ENCODE measurements around the gene AGAP1.

AGAP1 gene

DNA sequence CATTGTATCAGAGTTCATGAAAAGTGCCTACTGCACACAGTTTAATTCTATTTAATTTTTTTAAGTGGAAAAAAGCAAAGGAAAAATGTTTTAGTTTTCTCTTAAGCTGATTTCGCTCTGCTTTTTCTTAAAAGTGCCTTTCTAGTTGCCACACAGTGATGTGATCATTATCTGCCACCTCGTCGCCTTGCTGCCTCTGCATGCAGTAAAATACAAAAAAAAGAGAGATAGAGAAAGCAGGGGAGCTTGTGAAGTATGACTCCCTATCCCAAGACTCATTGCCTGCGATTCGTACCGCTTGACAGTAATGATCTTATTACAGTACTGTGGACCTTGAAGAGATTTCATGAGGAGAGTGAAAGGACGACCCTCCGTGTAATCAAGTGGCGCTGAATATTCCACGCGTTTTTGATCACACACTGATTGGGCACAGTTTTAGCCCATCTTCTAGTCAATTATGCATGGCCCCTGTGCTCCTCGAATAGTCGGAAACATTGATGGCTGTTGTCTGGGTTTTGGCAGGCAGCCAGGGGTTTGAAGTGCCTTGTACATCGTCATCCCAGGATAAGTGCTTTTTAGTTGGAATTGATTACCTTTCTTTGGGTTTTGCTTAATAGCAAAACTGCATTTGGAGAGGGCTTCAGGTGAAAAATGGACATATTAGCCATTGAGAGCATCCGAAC, 486.1 kb downstream of the AGAP1 start:
- Histone ChIP-seq H3K27me3 (ENCODE audit: insufficient read depth, poor library complexity, severe bottlenecking) (no peaks in the 10 kb centered on the region), H3K27ac (ENCODE audit: poor library complexity, severe bottlenecking) (no peak overlapping the region), H3K4me1 (ENCODE audit: insufficient read depth, poor library complexity, severe bottlenecking) (no peaks in the 10 kb centered on the region), H3K9me3 (ENCODE audit: severe bottlenecking) (no peaks in the 10 kb centered on the region), H3K36me3 (ENCODE audit: low read depth) (no peaks in the 10 kb centered on the region), H3K4me3 (ENCODE audit: severe bottlenecking) (no peak overlapping the region)
- no peak for DNase-seq (ENCODE audit: low spot score)
- TF ChIP-seq, protein P1, sequence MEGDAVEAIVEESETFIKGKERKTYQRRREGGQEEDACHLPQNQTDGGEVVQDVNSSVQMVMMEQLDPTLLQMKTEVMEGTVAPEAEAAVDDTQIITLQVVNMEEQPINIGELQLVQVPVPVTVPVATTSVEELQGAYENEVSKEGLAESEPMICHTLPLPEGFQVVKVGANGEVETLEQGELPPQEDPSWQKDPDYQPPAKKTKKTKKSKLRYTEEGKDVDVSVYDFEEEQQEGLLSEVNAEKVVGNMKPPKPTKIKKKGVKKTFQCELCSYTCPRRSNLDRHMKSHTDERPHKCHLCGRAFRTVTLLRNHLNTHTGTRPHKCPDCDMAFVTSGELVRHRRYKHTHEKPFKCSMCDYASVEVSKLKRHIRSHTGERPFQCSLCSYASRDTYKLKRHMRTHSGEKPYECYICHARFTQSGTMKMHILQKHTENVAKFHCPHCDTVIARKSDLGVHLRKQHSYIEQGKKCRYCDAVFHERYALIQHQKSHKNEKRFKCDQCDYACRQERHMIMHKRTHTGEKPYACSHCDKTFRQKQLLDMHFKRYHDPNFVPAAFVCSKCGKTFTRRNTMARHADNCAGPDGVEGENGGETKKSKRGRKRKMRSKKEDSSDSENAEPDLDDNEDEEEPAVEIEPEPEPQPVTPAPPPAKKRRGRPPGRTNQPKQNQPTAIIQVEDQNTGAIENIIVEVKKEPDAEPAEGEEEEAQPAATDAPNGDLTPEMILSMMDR (IDR thresholded peaks at IDR 0.05; ENCODE audit: poor library complexity, severe bottlenecking), result no peak
- no peak for ATAC-seq (ENCODE audit: low read depth)

DNA sequence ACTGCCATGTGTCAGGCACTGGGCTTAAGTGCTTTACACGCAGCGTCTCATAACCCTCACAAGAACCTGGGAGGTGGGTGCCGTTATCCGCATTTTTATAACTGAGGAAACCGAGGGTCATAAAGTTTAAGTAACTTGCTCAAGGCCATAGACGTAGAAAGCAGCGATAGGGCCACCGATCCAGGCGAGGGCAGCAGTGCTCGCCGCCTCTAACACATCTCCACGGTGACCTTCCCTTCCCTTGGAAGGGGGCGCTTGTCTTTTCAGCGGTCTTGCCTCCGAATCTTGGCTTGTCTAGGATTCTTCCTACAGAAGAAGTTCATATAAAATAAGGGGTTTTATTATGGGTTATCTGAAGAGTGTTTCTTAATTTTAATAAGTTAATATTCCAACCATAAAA, 487.8 kb downstream of the AGAP1 start:
- TF ChIP-seq, protein P1 (IDR thresholded peaks at IDR 0.05; ENCODE audit: poor library complexity, severe bottlenecking), result no peak
- Histone ChIP-seq H3K4me3 (ENCODE audit: severe bottlenecking) (no peak overlapping the region), H3K4me1 (ENCODE audit: insufficient read depth, poor library complexity, severe bottlenecking) (no peaks in the 10 kb centered on the region), H3K36me3 (ENCODE audit: low read depth) (no peaks in the 10 kb centered on the region), H3K9me3 (ENCODE audit: severe bottlenecking) (no peaks in the 10 kb centered on the region), H3K27ac (ENCODE audit: poor library complexity, severe bottlenecking) (no peak overlapping the region), H3K27me3 (ENCODE audit: insufficient read depth, poor library complexity, severe bottlenecking) (no peaks in the 10 kb centered on the region)
- DNase-seq (ENCODE audit: low spot score) (no peak), ATAC-seq (ENCODE audit: low read depth) (no peak)

DNA sequence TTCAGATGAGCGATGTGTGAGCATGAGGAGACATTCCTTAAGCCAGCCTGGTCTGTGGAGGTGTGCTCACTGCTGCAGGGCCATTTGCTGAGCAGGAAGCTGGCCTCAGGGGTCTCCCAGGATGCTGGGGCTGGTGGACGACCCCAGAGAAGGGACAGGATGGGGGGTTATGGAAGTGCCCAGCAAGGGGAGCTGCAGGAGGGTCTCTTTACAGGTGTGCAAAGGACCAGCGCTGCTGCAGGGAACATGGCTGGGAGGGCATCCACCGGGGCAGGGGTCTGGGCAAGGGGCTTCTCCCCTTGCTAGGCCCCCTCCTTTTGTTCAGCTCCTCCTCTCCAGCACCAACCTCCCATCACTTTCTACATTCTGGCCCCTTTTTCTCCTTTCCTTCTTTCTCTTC, 489.2 kb downstream of the AGAP1 start:
- H3K4me3 ChIP-seq (ENCODE audit: severe bottlenecking), result no peak overlapping the region
- no peaks in the 10 kb centered on the region for H3K4me1 ChIP-seq (ENCODE audit: insufficient read depth, poor library complexity, severe bottlenecking)
- no peaks in the 10 kb centered on the region for H3K27me3 ChIP-seq (ENCODE audit: insufficient read depth, poor library complexity, severe bottlenecking)
- no peak overlapping the region for H3K27ac ChIP-seq (ENCODE audit: poor library complexity, severe bottlenecking)
- no peak for DNase-seq (ENCODE audit: low spot score)
- no peaks in the 10 kb centered on the region for H3K9me3 ChIP-seq (ENCODE audit: severe bottlenecking)
- no peaks in the 10 kb centered on the region for H3K36me3 ChIP-seq (ENCODE audit: low read depth)
- no peak for ATAC-seq (ENCODE audit: low read depth)
- TF ChIP-seq, protein P1 (IDR thresholded peaks at IDR 0.05; ENCODE audit: poor library complexity, severe bottlenecking), result no peak

DNA sequence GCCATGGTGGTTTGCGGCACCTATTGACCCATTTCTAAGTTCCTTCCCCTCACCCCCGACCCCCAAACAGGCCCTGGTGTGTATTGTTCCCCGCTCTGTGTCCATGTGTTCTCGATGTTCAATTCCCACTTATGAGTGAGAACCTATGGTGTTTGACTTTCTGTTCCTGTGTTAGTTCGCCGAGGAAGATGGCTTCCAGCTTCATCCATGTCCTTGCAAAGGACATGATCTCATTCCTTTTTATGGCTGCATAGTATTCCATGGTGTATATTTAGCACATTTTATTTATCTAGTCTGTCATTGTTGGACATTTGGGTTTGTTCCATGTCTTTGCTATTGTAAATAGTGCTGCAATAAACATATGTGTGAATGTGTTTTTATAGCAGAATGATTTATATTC, 490.7 kb downstream of the AGAP1 start:
- DNase-seq (ENCODE audit: low spot score), result no peak

DNA sequence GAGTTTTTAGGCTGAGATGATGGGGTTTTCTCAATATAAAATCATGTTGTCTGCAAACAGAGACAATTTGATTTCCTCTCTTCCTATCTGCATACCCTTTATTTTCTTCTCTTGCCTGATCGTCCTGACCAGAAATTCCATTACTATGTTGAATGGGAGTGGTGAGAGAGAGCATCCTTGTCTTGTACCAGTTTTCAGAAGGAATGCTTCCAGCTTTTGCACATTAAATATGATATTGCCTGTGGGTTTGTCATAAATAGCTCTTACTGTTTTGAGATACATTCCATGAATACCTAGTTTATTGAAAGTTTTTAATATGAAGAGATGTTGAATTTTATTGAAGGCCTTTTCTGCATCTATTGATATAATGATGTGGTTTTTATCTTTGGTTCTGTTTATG, 492.5 kb downstream of the AGAP1 start:
- no peak overlapping the region for H3K4me3 ChIP-seq (ENCODE audit: severe bottlenecking)
- no peaks in the 10 kb centered on the region for H3K4me1 ChIP-seq (ENCODE audit: insufficient read depth, poor library complexity, severe bottlenecking)
- H3K27me3 ChIP-seq (ENCODE audit: insufficient read depth, poor library complexity, severe bottlenecking), result no peaks in the 10 kb centered on the region
- H3K9me3 ChIP-seq (ENCODE audit: severe bottlenecking), result no peaks in the 10 kb centered on the region
- TF ChIP-seq, protein P1 (IDR thresholded peaks at IDR 0.05; ENCODE audit: poor library complexity, severe bottlenecking), result no peak
- no peak for DNase-seq (ENCODE audit: low spot score)
- no peaks in the 10 kb centered on the region for H3K36me3 ChIP-seq (ENCODE audit: low read depth)
- ATAC-seq (ENCODE audit: low read depth), result no peak
- H3K27ac ChIP-seq (ENCODE audit: poor library complexity, severe bottlenecking), result no peak overlapping the region

More for the DNA sequence above, 490.7 kb downstream of the AGAP1 start:
- Histone ChIP-seq H3K4me3 (ENCODE audit: severe bottlenecking) (no peak overlapping the region), H3K9me3 (ENCODE audit: severe bottlenecking) (no peaks in the 10 kb centered on the region), H3K4me1 (ENCODE audit: insufficient read depth, poor library complexity, severe bottlenecking) (no peaks in the 10 kb centered on the region), H3K27ac (ENCODE audit: poor library complexity, severe bottlenecking) (no peak overlapping the region), H3K36me3 (ENCODE audit: low read depth) (no peaks in the 10 kb centered on the region), H3K27me3 (ENCODE audit: insufficient read depth, poor library complexity, severe bottlenecking) (no peaks in the 10 kb centered on the region)
- no peak for ATAC-seq (ENCODE audit: low read depth)
- TF ChIP-seq, protein P1 (IDR thresholded peaks at IDR 0.05; ENCODE audit: poor library complexity, severe bottlenecking), result no peak

Data from RWPE2 (cell line).